Activated CD4-positive, alpha-beta T cell treated with anti-CD3 and anti-CD28 coated beads for 36 hours (primary cell): Measurements from ENCODE around the gene HYDIN. TPM values are rescaled to one million over a fixed set of nuclear protein-coding genes. Genes with fewer than 3 reads are reported as not detected.

Experiments
- ATAC-seq: fragments of 200-7000 bp; cut with Tn5 transposase; one replicate; pipeline ENCODE4 v1.10.0; 2021; ENCODE audit warnings: mild to moderate bottlenecking, moderate library complexity
- CTCF ChIA-PET: fragments of 350-600 bp; sonication (Branson Sonifier 250); formaldehyde crosslinking; loops from one replicate; lab custom pipeline; 2021; ENCODE audit warnings: antibody characterized with exemption; lab: Charles Lee
- POLR2A ChIA-PET: fragments of 350-600 bp; sonication (Branson Sonifier 250); formaldehyde crosslinking; loops from one replicate; lab custom pipeline; 2021; ENCODE audit warnings: antibody characterized with exemption, inconsistent platforms; lab: Charles Lee
- DNase-seq: peaks from one replicate; pipeline ENCODE4 v3.0.0-alpha.2; 2020
- H3K27ac Mint-ChIP-seq: one replicate; pipeline ENCODE4 v1.8.0; 2021; ENCODE audit warnings: mixed read lengths
- H3K27me3 Mint-ChIP-seq: one replicate; pipeline ENCODE4 v1.8.0; 2021; ENCODE audit warnings: mixed read lengths
- H3K36me3 Mint-ChIP-seq: one replicate; pipeline ENCODE4 v1.8.0; 2021; ENCODE audit warnings: low read depth, mixed read lengths
- H3K4me1 Mint-ChIP-seq: one replicate; pipeline ENCODE4 v1.8.0; 2021; ENCODE audit warnings: mixed read lengths
- H3K4me3 Mint-ChIP-seq: one replicate; pipeline ENCODE4 v1.8.0; 2021; ENCODE audit warnings: mild to moderate bottlenecking, moderate library complexity, mixed read lengths
- H3K9me3 Mint-ChIP-seq: one replicate; pipeline ENCODE4 v1.8.0; 2021; ENCODE audit warnings: low read depth, mixed read lengths
- intact Hi-C, 2 experiments: fragments of 100-400 bp; cut with DNase I in 1 of 2; cut with micrococcal nuclease in 1 of 2; formaldehyde crosslinking; loops; one replicate each; pipeline versions ENCODE4 v1.14.2 to v1.15.1; 2022 to 2024; cut with DNase I, micrococcal nuclease
- total RNA-seq, 2 experiments: library from RNA; stranded (reverse); gene quantifications; one replicate each; pipeline ENCODE4 v1.2.3, GENCODE V29; 2021

The HYDIN gene
- total RNA-seq, 2 experiments from 2014 or later = 0.32 TPM; not detected in 1

DNA sequence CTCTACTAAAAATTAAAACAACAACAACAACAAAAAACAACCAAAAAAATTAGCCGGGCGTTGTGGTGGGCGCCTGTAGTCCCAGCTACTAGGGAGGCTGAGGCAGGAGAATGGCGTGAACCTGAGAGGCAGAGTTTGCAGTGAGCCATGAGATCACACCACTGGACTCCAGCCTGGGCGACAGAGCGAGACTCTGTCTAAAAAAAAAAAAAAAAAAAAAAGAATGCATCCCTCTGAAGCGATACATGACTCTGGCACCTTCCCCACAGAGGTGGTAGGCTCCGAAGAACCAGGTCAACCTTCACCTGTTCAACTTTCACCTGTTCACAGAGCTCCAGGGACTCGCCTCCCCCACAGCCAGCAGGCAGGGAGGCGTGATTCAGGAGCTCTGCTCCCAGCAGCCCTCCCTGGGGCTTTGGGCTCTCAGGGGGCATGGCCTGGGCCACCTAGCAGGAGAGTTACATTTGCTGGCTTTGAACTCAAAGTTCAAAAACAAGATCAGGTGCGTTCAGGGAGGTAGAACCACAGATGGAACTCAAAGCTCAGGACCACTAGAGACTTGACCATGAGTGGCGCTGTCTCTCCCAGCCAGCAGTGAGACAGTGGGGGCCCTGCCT, 435.1 kb downstream of the HYDIN start:
- no peaks in the 10 kb centered on the region for H3K27me3 Mint-ChIP-seq
- no peak overlapping the region for H3K4me3 Mint-ChIP-seq
- CTCF ChIA-PET = no interaction called here
- peaks cover 9% of the 10 kb centered on the region for H3K36me3 Mint-ChIP-seq
- no peak for DNase-seq
- no peaks in the 10 kb centered on the region for H3K9me3 Mint-ChIP-seq
- peaks cover 16% of the 10 kb centered on the region for H3K4me1 Mint-ChIP-seq
- no peak for ATAC-seq
- POLR2A ChIA-PET = no interaction called here
- intact Hi-C loops = no loop called here
- H3K27ac Mint-ChIP-seq = no peak overlapping the region

DNA sequence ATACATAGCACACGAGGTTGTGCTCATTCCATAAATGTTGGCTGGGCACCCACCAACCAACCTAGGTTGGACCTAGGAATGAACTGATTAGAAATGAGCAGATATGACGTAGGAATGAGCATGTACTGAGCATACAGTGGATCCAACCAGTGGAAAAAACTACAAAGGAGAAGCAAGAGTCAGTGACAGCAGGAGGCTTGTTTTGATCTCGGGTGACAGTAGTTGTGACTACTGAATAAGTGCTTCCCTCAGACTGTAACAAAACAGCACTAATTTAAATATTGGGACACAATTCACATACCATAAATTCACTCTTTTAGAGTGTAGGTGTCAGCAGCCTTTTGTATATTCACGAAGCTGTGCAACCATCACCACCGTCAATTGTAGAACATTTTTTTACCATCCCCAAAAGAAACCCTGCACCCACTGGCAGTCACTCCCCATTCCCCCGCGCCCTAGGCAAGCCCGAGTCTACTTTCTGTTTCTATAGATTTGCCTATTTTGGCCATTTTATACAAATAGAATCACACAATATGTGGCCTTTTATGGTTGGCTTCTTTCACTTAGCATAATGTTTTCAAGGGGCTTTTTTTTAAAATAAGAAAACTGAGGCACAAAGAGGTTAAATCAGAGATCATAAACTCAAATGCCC, 436.5 kb downstream of the HYDIN start:
- DNase-seq (no peak), ATAC-seq (no peak)
- no peak overlapping the region for H3K27ac Mint-ChIP-seq
- peaks cover 5% of the 10 kb centered on the region for H3K36me3 Mint-ChIP-seq
- H3K4me1 Mint-ChIP-seq = peaks cover 3% of the 10 kb centered on the region
- no peak overlapping the region for H3K4me3 Mint-ChIP-seq
- ChIA-PET CTCF (interaction anchor here (3.6 kb wide), 1 partner anchor 23 kb away, joined by 17 read pairs; no protein-coding TSS in a partner anchor), POLR2A (no interaction called here)
- no peaks in the 10 kb centered on the region for H3K27me3 Mint-ChIP-seq
- intact Hi-C loops = no loop called here
- H3K9me3 Mint-ChIP-seq = no peaks in the 10 kb centered on the region

DNA sequence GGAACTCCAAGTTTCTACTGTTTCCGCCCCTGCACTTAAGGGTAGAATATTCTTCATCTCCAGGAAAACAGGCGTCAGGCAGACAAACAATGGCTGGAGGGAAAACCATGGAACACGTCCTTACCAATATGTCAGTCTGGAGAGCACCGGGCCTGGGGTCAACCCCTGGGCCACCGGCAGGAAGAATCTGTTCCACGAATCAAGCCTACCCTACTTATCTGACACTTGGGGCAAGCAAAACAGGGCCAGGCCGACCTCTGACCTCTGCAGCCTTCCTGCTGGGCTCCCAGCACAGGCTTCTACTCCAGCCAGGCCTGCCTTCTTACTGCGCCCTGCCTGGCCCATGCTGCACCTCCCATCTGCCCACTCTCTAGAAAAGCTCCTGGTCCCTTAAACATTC, 439.7 kb downstream of the HYDIN start:
- no peak for DNase-seq
- no peaks in the 10 kb centered on the region for H3K9me3 Mint-ChIP-seq
- no peaks in the 10 kb centered on the region for H3K27me3 Mint-ChIP-seq
- intact Hi-C loops = loop anchor here in 1 of 2 experiments (1.0 kb wide), 1 partner anchor 12 kb away; no protein-coding TSS in a partner anchor
- H3K36me3 Mint-ChIP-seq = peaks cover 6% of the 10 kb centered on the region
- peaks cover 3% of the 10 kb centered on the region for H3K4me1 Mint-ChIP-seq
- ChIA-PET CTCF (interaction anchor here (3.6 kb wide), 1 partner anchor 20 kb away, joined by 17 read pairs; no protein-coding TSS in a partner anchor), POLR2A (no interaction called here)
- no peak overlapping the region for H3K4me3 Mint-ChIP-seq
- H3K27ac Mint-ChIP-seq = no peak overlapping the region
- ATAC-seq = no peak

DNA sequence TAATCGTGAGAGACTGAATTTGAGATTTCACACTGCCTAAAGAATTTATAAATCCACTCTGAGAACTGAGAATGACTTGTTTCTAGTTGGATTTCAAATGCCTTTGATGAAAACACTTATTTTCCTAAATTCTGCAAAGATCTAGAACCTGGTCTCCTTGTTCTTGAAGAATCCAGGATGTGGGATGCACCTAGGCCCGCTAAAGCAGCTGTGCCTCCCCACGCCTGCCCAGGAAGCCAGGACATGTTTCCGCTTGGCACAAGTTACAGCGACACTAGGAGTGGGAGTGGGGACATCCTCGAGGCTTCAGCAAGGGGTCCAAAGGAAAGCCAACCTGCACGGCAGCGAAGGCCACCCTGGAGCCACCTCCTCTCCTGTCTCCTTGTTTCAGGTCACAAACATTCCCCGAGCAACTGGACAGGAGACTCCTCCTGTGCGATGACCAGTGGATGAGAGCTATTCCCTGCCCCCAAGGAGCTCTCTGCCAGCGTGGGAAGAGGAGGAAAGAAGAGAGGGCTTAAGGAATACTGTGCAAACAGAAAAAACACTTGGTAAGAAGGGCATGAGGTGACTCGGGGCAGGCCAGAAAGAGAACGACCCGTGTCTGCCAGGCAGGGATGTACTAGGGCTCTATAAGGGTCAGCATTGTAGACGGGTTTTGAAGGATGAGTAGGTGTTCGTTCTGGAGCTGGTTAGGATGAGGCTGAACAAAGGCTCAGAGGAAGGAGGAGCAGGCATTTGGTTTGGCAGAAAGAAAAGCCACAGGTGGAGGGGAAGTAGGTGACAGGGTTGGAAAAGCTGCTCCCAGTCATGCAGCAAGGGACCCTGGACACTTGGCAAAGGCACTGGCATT, 440.7 kb downstream of the HYDIN start:
- Mint-ChIP-seq H3K36me3 (peaks cover 10% of the 10 kb centered on the region), H3K4me3 (no peak overlapping the region), H3K4me1 (peaks cover 3% of the 10 kb centered on the region), H3K27ac (no peak overlapping the region), H3K9me3 (no peaks in the 10 kb centered on the region), H3K27me3 (no peaks in the 10 kb centered on the region)
- POLR2A ChIA-PET = no interaction called here
- ATAC-seq (no peak), DNase-seq (no peak)
- intact Hi-C loops = no loop called here
- CTCF ChIA-PET = interaction anchor here (0.7 to 3.6 kb wide), 2 partner anchors 19 to 135 kb away, joined by 3 to 17 read pairs; no protein-coding TSS in a partner anchor

DNA sequence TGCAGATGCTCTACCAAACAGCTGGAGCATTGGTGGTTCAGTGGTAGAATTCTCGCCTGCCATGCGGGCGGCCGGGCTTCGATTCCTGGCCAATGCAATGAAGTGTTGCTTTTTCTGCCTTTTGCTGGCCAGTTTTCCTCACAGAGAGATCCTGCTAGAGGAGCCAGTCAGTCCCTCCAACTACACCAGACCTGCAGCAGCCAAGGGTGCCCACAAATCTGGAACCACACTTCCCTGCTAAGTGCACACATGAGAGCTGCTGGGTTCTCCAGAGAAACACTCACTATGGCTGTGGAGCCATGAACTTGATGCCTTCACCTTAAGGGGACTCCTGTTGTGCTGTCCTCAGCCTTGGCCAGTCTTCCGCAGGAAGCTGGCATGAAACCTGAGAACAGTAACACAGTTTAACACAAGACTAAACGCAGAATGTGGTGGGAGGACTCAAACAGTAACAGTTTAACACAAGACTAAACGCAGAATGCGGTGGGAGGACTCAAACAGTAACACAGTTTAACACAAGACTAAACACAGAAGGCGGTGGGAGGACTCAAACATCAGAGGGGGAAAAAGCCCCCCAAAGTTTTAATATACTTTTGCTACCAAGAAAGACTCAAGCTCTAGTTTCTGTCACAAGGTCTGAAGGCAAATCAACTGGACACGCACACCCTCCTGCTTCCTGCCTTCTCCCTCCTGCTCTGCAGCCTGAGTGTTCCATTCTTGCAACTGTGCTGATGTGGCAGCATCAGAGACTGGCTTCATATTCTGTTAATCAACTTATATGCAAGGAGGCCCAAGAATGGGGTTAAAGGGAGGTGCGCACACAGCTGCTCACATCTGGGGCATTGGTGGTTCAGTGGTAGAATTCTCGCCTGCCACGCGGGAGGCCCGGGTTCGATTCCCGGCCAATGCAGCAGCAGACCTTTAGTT, 441.6 kb downstream of the HYDIN start:
- peaks cover 3% of the 10 kb centered on the region for H3K4me1 Mint-ChIP-seq
- CTCF ChIA-PET = interaction anchor here (0.7 to 0.9 kb wide), 2 partner anchors 9 to 134 kb away, joined by 3 to 4 read pairs; no protein-coding TSS in a partner anchor
- no peaks in the 10 kb centered on the region for H3K27me3 Mint-ChIP-seq
- no peaks in the 10 kb centered on the region for H3K9me3 Mint-ChIP-seq
- ATAC-seq (no peak), DNase-seq (no peak)
- H3K4me3 Mint-ChIP-seq = no peak overlapping the region
- peaks cover 14% of the 10 kb centered on the region for H3K36me3 Mint-ChIP-seq
- intact Hi-C loops = no loop called here
- POLR2A ChIA-PET = no interaction called here
- no peak overlapping the region for H3K27ac Mint-ChIP-seq

DNA sequence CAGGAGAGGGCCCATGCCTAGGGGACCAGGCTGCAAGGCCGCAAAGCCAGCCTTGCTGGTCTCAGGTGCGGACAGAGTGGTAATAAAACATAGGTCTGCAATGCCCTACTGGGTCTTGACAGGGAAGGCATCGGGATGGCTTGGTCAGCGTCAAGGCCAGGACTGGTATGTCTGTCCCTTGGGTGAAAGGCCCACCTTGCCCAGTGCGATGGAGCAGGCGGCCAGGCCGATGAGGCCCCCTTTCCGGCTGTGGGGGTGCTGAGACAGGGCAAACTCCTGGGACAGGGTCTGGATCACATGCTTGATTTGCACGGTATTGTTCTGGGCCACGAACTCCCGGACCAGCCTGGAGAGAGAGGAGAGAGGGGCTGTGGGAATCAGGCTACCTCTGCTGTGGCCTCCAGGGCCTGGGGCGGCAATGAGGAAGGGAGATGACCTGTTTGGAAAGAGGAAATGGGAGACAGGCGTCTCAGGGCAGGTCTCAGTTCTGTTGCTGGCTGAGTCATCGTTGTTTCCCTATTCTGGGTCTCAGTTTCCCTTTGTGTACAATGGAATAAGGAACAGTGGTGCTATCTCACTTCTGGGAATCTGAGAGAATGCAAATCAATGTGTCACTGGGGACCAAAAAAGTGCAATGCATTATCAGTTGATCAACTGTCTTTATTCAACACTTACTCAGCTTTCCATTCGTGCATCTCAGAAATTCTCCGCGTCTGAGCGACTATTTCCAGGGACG, 444.3 kb downstream of the HYDIN start:
- Mint-ChIP-seq H3K27ac (no peak overlapping the region), H3K36me3 (peaks cover 42% of the 10 kb centered on the region), H3K9me3 (no peaks in the 10 kb centered on the region), H3K4me3 (no peak overlapping the region), H3K4me1 (peaks cover 3% of the 10 kb centered on the region), H3K27me3 (no peaks in the 10 kb centered on the region)
- intact Hi-C loops = no loop called here
- CTCF ChIA-PET = interaction anchor here (1.0 kb wide), 1 partner anchor 14 kb away, joined by 4 read pairs; no protein-coding TSS in a partner anchor
- ATAC-seq = no peak
- DNase-seq = no peak
- POLR2A ChIA-PET = no interaction called here

DNA sequence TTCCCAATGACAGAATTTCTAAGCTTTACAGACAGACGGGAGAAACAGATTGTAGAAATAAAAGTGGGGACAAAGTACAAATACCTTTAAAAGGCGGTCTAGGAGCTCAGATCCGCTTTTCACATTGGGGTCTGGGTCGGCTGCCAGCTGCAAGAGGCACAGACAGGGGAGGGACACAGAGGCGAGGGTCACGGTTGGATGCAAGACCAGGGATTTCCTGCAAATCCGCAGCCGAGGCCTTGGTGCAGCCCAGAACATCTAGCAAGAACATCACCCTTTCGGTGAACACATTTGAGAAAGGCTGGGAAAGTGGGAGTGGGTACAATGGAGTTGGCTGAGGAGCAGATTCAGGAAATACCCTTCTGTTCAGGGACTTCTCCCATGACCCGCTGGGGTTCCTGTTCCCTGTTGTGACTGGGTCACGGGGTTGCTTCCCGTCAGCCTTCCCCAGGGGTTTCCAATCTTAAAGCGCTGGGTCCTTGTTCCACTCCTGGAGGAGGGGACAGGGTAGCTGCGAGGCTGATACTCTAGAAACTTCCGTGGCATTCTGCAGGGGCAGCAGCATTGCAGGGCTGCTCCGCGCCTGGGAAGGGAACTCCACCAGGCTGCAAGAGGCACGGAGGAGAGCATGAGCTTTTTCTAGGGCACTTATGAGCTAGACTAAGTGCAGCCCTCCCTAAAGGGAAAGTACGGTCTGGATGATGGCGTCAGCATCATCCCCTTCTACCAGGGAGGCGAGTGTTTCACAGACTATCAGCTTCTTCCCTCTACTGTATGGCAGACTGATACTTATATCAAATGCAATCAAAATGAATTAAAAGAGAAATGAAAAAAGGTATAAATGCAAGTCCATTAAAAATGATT, 445.6 kb downstream of the HYDIN start:
- Mint-ChIP-seq H3K9me3 (no peaks in the 10 kb centered on the region), H3K4me3 (no peak overlapping the region), H3K4me1 (no peaks in the 10 kb centered on the region), H3K27ac (no peak overlapping the region), H3K36me3 (peaks cover 54% of the 10 kb centered on the region), H3K27me3 (no peaks in the 10 kb centered on the region)
- ChIA-PET CTCF (interaction anchor here (0.6 to 1.5 kb wide), 3 partner anchors 13 to 292 kb away, joined by 3 to 8 read pairs (median 4); no protein-coding TSS in a partner anchor), POLR2A (no interaction called here)
- DNase-seq (no peak), ATAC-seq (no peak)
- intact Hi-C loops = no loop called here

DNA sequence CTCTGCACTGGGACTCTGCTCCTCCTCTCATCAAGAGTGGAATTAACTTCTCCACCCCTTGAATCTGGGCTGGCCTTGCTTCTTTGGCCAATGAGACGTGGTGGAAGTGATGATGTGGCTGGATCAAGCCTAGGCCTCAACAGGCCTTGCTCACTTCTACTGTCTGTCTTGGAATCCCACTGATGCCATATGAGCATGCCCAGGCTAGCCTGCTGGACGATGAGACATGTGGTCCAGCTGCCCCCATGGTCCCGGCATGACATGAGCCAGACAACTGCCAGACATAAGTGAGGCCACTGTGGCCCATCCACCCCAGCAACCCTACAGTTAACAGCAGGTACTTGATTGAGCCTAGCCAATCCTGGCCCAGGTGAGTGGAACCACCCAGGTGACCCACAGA, 448.3 kb downstream of the HYDIN start:
- DNase-seq = no peak
- Mint-ChIP-seq H3K4me1 (no peaks in the 10 kb centered on the region), H3K27ac (no peak overlapping the region), H3K9me3 (no peaks in the 10 kb centered on the region), H3K27me3 (no peaks in the 10 kb centered on the region), H3K36me3 (peaks cover 57% of the 10 kb centered on the region), H3K4me3 (no peak overlapping the region)
- CTCF ChIA-PET = no interaction called here
- POLR2A ChIA-PET = interaction anchor here (0.6 kb wide), 1 partner anchor 414 kb away, joined by 7 read pairs; no protein-coding TSS in a partner anchor
- no peak for ATAC-seq
- intact Hi-C loops = no loop called here

DNA sequence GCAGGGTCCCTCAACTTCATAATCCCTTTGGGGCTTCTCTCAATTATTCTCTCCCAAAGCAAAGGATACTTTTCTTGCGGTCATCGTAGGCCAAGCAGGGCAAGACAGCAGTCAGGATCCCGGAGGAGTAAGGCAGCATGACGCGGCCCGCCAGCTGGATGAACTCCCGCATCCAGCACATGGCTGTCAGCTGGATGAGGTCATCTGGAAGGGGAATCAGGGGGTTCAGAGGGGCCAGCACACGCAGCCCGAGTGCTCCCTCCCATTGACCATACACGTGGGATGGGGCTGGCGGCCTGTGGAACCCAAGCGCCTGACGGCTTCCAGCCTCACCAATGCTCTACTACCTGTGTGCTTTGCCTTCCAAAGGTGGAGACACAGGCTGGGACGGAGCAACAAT, 448.7 kb downstream of the HYDIN start:
- CTCF ChIA-PET = no interaction called here
- no peak for ATAC-seq

More for the DNA sequence above, 448.7 kb downstream of the HYDIN start:
- Mint-ChIP-seq H3K4me1 (no peaks in the 10 kb centered on the region), H3K9me3 (no peaks in the 10 kb centered on the region), H3K27me3 (no peaks in the 10 kb centered on the region), H3K4me3 (no peak overlapping the region), H3K27ac (no peak overlapping the region), H3K36me3 (peaks cover 54% of the 10 kb centered on the region)
- POLR2A ChIA-PET = no interaction called here
- no peak for DNase-seq
- intact Hi-C loops = no loop called here
